Stimulated activated memory B cell treated with anti-CD40 and anti-IgM and Interleukin-4, amounts not matched to agents 10 μg/mL and 1 μg/mL and 100 μg/mL, for 72 hours (primary cell): ENCODE measurements around the gene UBE3C.

Source experiments
- ATAC-seq: fragments of 150-1000 bp; cut with Tn5 transposase; 2 replicates; pipeline ENCODE4 v1.10.0; 2021
- H3K27ac Mint-ChIP-seq: one replicate; pipeline ENCODE4 v1.8.0; 2022; ENCODE audit warnings: mild to moderate bottlenecking, mixed read lengths
- H3K27me3 Mint-ChIP-seq: one replicate; pipeline ENCODE4 v1.8.0; 2022; ENCODE audit warnings: mixed read lengths
- H3K36me3 Mint-ChIP-seq: one replicate; pipeline ENCODE4 v1.8.0; 2022; ENCODE audit warnings: mixed read lengths
- H3K4me1 Mint-ChIP-seq: one replicate; pipeline ENCODE4 v1.8.0; 2022; ENCODE audit warnings: mixed read lengths
- H3K4me3 Mint-ChIP-seq: one replicate; pipeline ENCODE4 v1.8.0; 2022; ENCODE audit warnings: mild to moderate bottlenecking, moderate library complexity, mixed read lengths
- H3K9me3 Mint-ChIP-seq: one replicate; pipeline ENCODE4 v1.8.0; 2022; ENCODE audit warnings: mixed read lengths

UBE3C gene

DNA sequence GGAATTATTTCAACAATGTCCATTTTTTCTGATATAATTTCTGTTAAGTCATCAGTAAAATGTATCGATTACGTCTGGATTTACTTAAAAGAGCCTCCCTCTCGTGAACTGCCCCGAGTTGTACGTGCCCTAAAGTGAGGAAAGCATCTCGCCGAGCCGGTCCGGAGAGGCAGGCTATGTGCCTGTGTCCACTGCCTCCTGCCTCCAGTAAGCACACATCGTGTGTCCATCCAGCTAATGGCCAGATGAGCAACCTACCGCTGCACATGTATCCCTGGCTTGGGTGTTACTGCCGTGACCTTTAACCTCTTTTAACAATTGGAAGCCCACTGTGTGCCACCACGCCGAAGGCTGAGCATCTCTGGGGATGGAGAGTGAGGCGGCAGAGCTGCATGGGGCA is 174.9 kb downstream of the UBE3C start:
- no peaks in the 10 kb centered on the region for H3K36me3 Mint-ChIP-seq
- no peaks in the 10 kb centered on the region for H3K27me3 Mint-ChIP-seq
- ATAC-seq: no peak

DNA sequence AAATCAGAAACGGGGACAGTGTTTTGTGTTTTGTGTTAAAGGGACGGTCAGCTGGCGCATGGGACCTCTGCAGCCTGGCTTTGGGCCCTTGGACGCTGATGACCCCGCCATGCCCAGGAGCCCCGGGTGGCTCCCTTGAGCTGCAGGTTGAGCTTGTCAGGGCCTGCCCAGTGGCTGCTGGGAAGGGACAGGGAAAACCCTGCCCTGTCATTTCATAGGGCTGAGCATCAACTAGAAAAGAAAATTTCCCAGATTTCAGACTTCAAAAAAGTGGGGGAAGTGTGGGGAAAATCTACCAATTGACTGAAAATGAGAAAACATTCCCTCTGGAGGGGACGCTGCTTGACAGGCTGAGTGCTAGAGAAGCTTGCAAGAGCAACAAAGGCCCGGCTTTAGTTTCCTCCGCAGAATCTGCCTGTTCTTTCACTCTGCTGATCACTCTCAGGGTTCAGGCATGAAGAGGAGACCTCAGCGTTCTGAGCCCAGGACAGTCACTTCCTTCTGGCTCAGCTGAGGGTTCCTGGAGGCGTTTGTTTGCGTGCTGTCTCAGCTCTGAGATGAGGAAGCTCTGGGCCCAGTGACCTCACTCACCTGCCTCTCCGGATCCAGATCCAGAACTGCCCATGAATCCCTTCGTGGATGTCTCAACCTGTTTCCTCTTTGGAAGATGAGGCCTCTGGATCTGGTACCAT is 179.4 kb downstream of the UBE3C start:
- Mint-ChIP-seq H3K36me3 (no peaks in the 10 kb centered on the region), H3K27ac (peak overlapping the region; percentile 90), H3K4me1 (peaks cover 6% of the 10 kb centered on the region), H3K9me3 (no peaks in the 10 kb centered on the region), H3K4me3 (peak overlapping the region; percentile 38), H3K27me3 (no peaks in the 10 kb centered on the region)
- peak; percentile 91 for ATAC-seq

More for the DNA sequence above, 174.9 kb downstream of the UBE3C start:
- no peak overlapping the region for H3K4me3 Mint-ChIP-seq
- H3K27ac Mint-ChIP-seq: no peak overlapping the region
- H3K9me3 Mint-ChIP-seq: no peaks in the 10 kb centered on the region
- H3K4me1 Mint-ChIP-seq: peaks cover 5% of the 10 kb centered on the region
